GM10266 (cell line): ENCODE measurements around the gene ITGAL.

Experiments
- DNase-seq: peaks from one replicate; pipeline ENCODE4 v3.0.0; 2012; ENCODE audit errors: extremely low spot score
- CTCF ChIP-seq: IDR thresholded peaks from 2 replicates; pipeline ENCODE4 v1.5.1; 2012; ENCODE audit warnings: mild to moderate bottlenecking, low read depth; ENCODE audit not compliant: control insufficient read depth, insufficient read depth; ENCODE audit errors: missing control alignments

The ITGAL gene

GRCh38 chr16:30562021-30562420 is 89.5 kb downstream of the ITGAL start:
- DNase-seq, result no peak

GRCh38 chr16:30565526-30565925 is 93.0 kb downstream of the ITGAL start:
- TF ChIP-seq CTCF, result no peak
- no peak for DNase-seq

More at GRCh38 chr16:30562021-30562420, 89.5 kb downstream of the ITGAL start:
- no peak for TF ChIP-seq CTCF

GRCh38 chr16:30565984-30566383 is 93.4 kb downstream of the ITGAL start:
- no peak for TF ChIP-seq CTCF
- DNase-seq, result no peak

GRCh38 chr16:30566531-30566930 is 94.0 kb downstream of the ITGAL start:
- TF ChIP-seq CTCF, result no peak
- no peak for DNase-seq

GRCh38 chr16:30567160-30567990 is 94.8 kb downstream of the ITGAL start:
- no peak for TF ChIP-seq CTCF
- peak; percentile 57 for DNase-seq

- TF ChIP-seq CTCF, result no peak
- DNase-seq, result peak; percentile 78
These were observed 95.6 kb downstream of the ITGAL start for GRCh38 chr16:30567991-30568638.

- TF ChIP-seq CTCF, result no peak
- no peak for DNase-seq
These were observed 96.7 kb downstream of the ITGAL start for GRCh38 chr16:30569281-30569680.
